Fibroblast of the conjunctiva (primary cell): ENCODE measurements around the gene PFKL.
"Not testable (repeated sequence)": the region's sequence is repeated elsewhere in the genome, so short reads cannot be mapped to it uniquely, and the experiment has no call there.

ENCODE experiments used
- DNase-seq: peaks from one replicate; pipeline ENCODE4 v3.0.0-alpha.2; 2010; ENCODE audit warnings: low read depth

The PFKL gene

DNA sequence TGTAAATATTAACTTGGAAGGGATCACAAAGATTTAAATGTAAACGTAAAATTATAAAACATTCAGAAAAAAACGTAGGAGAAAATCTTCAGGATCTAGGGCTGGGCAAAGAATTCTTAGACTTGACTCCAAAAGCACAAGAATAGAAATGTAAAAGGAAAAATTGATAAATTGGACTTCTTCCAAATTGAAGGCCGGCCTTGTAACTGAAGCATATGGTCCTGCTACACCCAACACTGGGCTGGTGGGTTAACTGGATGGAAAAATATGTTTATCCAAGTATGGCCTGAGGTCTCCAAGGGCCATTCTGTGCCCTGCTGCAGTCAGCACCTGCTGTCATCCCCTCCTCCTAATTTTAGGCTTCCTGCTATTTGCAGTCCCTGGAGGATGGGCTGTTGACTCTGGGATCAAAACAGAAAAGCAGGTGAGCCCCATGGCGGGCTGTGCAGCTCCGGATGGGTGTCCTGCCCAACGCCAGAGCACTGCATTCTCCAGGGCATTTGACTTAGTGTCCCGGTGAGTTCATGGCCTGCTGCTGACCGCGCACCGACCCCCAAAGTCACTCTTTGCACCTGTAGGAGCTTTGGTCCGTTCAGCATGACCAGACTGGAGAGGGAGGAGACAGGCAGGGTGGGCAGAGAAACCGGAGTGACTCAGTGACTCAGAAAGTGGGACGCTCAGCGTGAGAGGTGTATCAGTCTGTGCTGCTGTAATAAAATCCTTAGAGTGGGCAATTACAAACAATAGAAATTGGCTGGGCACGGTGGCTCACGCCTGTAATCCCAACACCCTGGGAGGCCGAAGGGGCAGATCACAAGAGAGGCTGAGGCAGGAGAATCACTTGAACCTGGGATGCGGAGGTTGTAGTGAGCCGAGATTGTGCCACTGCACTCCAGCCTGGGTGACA, 20.2 kb upstream of the PFKL start:
- DNase-seq: no peak

DNA sequence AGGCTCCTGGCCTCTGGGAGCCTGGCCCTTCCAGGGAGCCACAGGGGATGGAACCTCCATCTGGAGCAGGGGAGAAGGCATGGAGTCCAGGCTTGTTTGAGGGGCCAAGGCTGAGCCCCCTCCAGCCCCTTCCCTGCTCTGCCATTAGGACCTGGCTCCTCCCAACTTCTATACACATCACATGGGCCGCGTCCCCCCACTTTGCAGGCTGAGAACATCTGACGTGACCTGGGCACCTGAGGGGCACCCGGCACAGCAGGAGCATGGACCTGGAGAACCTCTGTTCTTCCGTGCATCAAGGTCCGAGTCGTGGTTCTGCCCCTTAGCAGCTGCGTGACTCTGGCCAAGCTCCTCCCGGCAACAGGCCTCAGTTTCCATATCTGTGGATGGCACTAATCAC, 18.1 kb upstream of the PFKL start:
- no peak for DNase-seq

DNA sequence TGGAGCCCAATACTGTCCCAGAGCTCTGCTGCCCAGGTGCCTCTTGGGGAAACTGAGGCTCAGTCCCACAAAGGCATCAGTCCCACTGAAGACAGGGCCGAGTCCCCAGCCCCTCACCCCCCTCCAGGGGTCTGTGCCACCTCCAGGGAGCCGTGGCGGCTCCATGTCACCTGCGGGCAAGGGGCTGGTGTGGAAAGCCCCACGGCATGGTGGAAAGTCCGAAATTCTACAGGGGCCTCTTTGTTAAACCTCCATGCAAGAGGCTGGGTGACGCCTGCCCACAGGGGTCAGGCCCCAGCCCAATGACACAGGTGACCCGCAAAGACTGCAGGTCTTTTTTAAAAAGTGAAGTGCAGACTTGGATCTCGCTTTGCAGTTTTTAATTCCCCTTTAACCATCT, 17.5 kb upstream of the PFKL start:
- DNase-seq: no peak

DNA sequence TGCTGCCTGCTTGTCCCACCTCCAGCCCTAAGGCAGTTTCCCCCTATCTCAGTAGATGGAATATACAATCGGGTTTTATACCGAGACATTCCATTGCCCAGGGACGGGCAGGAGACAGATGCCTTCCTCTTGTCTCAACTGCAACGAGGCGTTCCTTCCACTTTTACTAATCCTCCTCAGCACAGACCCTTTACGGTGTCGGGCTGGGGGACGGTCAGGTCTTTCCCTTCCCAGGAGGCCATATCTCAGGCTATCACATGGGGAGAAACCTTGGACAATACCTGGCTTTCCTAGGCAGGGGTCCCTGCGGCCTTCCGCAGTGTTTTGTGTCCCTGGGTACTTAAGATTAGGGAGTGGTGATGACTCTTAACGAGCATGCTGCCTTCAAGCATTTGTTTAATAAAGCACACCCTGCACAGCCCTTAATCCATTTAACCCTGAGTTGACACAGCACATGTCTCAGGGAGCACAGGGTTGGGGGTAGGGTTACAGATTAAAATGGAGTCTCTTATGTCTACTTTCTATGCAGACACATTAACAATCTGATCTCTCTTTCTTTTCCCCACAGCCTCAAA, 16.6 kb upstream of the PFKL start:
- not testable (repeated sequence) for DNase-seq

DNA sequence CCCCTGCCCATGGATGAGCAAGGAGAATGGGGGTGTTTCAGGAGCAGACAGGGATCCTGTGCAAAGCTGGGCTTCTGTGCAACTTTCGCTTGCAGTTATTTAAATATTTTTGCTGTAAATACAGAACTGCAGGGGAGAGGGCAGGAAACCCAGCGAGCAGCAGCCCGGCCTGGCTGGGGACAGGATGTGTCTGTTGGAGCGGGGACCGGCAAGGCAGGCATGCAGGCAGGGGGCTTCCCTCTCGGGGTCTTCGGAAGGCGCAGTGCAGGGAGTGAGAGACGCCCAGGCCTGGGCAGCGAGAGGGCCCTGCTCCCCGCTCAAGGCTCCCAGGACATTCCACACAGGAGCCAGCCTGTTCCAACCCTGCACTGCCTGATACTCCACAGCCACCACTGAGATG, 15.9 kb upstream of the PFKL start:
- no peak for DNase-seq

DNA sequence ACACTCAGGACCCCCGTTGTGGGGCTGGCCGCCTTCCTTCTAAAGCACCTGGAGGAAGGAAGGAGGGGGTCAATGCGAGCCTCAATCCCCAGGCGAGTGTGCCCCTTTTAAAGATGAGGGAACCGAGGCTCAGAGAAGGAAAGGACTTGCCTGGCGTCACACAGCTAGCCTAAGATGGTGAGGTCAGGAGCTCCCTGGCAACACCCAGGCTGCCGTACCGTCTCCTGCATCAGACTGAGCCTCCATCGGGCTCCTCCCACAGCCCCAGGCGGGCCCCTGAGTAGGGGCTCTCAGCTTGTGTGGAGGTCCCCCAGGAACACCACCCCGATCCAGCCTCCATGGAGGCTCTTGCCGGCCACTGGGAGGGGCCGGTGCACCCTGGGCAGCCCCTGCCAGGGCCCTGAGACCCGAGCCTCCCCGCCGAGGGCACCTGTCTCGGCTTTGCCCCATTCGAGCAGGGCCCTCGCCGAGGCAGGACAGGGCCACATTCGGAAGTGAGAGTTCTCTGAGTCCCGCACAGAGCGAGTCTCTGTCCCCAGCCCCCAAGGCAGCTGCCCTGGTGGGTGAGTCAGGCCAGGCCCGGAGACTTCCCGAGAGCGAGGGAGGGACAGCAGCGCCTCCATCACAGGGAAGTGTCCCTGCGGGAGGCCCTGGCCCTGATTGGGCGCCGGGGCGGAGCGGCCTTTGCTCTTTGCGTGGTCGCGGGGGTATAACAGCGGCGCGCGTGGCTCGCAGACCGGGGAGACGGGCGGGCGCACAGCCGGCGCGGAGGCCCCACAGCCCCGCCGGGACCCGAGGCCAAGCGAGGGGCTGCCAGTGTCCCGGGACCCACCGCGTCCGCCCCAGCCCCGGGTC, 14.5 kb upstream of the PFKL start, which contains the start of gene AIRE:
Gene AIRE, plus strand, starts transcription at position 739 of the 855 bp plus-strand sequence. CDS start 131 bp downstream, outside the sequence.
- no peak for DNase-seq

DNA sequence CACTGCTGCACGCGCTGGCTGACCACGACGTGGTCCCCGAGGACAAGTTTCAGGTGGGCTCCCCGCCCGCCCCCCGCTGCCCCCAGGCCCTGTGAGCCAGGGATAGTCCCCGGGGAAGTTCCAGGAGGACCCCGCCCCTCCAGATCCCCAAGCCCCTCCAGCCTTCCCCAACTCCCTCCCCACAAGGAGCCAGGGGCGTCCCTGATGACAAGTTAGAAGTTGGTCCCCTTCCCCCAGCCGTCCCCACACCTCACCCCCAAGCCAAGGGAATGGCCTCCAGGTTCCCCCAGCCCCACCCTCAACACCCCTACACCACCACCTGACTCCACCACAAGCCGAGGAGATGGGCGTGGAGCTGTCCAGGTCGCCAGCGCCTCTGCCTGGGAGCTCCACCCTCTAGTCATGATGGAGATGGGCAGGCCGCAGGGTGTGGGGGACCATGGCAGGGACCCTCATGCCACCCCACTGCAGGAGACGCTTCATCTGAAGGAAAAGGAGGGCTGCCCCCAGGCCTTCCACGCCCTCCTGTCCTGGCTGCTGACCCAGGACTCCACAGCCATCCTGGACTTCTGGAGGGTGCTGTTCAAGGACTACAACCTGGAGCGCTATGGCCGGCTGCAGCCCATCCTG, 13.7 kb upstream of the PFKL start:
- DNase-seq: no peak

DNA sequence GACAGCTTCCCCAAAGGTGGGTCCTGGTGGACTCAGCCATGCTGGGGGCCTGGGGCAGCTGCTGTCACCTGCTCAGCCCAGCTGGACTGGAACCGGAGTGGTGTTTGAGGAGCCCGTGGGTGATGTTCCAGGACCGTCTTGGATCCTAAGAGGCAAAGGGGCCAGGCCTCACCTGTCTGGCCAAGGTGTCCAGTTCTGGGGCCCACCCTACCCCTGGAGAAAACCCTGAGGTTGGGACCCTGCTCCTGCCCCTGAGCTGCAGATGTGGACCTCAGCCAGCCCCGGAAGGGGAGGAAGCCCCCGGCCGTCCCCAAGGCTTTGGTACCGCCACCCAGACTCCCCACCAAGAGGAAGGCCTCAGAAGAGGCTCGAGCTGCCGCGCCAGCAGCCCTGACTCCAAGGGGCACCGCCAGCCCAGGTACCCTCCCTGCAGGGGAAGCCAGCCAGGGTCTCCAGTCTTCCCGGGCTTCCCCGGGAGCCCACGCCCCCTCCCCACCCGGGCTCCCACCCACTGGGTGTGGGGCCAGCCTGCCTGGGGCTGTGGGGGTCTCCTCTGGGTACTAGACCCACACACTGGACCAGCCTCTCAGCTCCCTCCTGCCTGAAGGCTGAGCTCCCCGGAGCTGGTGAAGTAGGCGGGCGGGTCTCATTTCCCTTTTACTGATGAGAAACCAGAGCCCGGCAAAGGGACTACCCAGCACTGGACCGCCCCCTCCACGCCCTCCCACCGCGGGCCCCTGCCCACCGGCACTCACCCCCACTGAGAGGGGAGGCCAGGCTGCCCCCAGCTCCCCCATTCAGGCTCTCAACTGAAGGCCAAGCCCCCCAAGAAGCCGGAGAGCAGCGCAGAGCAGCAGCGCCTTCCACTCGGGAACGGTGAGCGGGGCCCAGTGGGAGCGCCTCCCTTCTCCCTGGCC, 12.9 kb upstream of the PFKL start:
- no peak for DNase-seq

DNA sequence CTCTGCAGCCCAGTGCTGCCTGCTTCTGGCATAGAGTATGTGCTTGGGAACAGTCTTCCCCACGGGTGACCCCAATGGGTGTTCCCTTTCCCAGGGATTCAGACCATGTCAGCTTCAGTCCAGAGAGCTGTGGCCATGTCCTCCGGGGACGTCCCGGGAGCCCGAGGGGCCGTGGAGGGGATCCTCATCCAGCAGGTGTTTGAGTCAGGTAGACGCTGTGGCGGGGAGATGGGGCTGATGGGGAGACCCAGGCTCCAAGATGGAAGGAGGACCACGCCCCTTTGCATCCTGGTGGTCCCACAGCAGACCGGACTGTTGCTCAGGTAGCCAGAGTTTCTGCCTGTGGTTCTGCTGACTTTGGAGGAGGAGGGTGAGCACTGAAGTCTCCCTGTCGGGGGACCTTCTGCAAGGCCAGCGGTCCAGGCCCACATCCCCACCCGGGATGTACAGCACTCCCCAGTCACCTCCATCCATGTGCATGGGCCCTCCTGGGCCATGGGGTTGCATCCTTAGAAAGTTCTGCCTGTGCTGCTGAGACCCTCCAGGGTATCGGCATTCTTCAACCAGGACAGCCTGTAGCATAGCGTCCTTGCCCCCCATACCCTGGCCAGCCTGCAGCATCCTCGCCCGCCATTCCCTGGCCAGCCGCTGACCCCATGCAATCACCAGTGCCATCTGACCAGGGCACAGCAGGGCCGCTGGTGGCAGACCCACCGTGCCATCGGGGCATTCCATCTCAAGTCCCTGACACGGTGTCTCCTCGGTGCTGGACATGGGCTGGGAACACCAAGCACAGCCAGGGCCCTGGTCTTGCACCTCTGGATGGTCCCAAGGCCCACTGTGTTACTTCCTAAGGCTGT, 11.4 kb upstream of the PFKL start:
- DNase-seq: no peak

DNA sequence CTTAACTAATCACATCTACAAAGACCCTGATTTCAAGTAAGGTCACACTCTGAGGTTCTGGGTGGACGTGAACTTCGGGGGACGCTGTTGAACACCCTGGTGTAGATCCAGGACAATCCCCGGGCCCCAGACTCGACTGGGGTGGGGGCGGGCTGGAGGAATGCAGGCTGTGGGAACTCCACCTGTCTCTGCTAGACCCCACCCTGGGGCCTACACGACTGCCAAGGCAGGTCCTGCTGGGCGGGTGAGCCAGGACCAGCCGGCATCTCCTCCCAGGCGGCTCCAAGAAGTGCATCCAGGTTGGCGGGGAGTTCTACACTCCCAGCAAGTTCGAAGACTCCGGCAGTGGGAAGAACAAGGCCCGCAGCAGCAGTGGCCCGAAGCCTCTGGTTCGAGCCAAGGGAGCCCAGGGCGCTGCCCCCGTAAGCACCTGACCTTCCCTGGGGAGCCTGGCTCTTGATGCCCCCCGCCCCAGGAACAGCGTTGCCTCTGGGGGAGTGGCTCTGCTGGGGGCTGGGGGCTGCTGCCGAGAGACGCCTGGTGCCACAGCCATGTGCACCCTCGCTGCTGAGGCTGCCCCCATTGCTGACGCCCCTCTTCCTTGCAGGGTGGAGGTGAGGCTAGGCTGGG, 10.4 kb upstream of the PFKL start:
- no peak for DNase-seq

DNA sequence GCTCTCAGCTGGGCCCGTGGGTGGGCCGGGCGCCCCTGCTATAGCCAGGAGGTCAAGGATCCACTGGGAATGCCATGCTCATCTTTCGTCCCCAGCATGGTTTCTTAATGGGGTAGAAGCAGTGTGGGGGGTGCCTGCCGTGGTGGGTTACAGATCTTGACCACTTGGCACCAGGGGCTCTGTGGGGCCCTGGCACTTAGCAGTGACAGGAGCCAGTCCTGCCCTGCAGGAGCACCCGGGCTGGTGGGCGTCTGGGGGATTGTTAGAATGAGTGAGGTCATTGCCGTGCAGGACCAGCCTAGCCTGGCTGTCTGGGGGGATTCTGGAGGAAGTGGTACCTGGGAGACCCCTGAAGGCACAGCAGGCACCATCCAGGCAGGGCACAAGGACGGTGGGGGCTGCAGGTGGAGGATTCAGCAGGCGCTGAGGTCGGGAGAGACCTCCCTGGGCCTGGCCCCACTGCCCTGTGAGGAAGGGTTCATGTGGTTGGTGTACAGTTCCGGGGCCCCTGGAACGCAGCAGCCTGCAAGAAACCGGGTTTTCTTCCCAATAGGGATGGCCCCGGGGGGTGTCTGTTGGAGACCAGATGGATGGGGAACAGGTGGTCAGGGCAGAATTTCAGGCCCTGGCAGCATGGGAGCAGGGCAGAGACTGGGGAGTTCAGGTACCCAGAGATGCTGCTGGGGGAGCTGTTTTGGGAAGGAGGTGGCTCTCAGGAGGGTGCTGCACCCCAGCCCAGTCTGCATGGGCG, 9.4 kb upstream of the PFKL start:
- DNase-seq: no peak

DNA sequence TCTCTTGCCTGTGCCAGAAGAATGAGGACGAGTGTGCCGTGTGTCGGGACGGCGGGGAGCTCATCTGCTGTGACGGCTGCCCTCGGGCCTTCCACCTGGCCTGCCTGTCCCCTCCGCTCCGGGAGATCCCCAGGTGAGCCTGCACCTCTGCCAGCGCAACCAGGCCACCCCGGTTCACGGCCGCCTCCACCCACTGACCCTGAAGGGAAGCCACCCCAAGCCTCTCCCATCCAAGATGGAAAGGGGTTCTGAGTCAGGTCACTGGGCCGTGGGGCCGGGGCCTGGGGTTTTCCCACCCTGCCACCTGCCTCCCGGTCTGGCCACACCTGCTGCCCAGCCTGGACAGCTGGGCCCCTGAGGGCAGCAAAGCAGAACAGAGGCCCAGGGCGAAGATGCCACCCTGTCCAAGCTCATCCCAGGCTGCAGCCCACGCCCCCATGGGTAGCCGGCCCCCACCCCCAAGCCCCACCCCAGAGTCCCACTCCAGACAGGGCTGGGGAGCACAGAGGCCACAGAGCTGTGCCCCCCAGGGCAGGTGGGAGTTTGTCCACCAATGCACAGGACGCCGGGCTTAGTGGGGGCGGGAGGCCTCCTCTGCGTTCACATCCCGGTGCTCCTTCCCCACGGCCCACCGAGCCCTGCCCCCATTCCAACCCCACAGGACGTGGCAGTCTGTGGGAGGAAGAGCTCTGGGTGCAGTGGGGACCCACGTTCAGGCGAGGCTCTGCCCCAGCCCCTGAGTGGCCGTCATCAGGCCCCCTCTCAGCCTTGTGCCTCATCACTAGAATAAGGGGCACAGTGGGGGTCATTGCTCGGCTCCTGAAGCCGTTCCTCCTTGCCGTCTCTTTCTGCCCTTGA, 8.5 kb upstream of the PFKL start:
- no peak for DNase-seq

DNA sequence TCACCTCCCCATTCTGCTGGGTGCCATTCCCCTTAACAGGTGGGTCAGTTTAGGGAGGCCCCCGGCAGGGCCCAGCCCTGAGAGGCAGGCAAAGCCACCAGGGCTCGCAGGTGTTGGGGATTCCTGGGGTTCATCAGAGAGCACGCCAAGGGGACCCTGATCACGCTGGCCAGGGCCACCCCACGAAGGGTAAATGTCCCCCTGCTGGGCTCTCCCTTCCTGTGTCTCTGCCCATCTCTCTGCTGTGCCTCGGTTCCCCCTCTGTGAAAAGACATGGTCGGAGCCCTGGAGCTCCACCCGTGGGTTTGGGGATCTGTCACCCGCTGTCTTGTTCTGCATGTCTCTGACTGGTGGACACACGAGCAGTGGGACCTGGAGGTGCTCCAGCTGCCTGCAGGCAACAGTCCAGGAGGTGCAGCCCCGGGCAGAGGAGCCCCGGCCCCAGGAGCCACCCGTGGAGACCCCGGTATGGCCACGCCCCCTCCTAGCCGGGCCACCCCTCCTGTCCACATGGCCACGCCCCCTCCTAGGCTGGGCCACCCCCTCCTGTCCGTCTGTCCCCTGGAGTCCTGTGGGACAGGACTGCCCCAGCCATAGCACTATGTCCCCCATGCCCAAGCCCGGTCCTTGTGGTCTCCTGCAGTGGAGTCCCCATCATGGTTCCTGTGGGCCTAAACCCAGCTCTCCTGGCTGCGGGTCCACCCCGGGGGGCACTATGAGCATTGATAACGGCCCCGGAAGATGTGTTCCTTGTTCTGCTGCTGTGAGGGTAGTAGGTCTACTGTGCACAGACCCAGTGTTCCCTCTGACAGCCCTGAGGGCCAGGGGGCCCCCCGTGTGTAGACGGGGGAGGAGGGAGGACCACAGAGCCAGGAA, 7.7 kb upstream of the PFKL start:
- DNase-seq: no peak

DNA sequence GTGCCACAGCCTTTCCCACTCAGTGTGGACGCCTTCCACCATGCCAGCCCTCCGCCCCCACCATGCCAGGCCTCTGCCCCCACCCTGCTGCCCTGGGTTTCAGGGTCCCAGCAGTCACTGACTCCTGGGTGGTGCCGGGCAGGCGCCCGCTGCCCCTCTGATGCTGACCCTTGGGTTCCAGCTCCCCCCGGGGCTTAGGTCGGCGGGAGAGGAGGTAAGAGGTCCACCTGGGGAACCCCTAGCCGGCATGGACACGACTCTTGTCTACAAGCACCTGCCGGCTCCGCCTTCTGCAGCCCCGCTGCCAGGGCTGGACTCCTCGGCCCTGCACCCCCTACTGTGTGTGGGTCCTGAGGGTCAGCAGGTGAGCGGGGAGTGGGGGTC, 7.0 kb upstream of the PFKL start:
- no peak for DNase-seq

DNA sequence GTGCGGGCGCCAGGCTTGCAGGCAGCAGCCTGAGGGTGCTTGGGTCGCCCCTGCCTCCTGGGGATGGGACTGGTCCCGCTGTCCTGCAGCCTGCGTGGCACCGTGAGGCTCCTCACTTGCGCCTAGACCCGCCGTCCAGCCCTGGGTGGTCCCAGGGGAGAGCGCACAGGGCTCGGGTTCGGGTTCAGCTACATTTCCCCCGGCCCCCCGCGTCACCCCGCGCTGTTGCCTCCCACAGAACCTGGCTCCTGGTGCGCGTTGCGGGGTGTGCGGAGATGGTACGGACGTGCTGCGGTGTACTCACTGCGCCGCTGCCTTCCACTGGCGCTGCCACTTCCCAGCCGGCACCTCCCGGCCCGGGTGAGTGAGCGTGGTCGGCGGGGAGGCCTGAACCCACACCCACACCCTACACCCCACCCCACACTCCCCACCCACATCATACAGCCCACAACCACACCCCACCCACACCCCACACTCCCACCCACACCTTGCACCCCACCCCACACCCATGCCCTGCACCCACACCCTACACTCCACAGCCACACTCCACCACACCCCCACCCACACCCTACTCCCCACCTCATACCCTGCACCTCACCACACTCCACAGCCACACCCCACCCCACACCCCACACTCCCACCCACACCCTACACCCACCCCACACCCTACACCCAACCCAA, 6.2 kb upstream of the PFKL start:
- no peak for DNase-seq

DNA sequence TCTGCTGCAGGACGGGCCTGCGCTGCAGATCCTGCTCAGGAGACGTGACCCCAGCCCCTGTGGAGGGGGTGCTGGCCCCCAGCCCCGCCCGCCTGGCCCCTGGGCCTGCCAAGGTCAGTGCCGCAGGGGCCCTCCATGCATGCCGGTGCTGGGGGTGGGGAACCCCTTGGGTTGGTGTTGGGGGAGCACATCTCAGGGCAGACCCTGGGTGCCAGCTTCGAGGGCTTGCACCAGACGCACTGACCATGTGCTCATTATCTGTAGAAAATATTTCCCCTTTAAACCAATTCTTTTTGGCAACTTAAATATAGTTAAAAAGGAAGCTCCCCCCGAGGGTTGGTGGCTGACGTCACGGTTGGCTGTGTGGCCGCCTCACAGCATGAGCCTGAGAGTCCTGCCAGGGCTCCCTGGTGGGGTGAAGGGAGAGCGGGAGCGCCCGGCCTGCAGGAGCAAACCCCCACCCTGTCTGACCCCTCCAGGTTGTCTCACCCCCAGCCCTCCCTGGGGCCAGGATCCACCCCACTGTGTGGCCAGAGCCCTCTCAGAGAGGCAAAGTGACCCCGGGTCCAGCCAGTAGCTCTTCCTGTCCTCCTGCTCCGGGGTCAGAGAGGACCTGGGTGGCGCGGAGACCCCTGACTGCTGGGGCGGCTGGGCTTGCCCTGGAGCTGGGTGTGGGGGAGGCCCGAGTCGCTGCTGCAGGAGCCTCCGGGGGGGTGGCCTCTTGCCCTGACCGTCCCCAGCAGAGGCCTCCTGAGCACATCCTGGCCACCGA, 5.3 kb upstream of the PFKL start:
- DNase-seq: no peak
